K562 (cell line): Measurements from ENCODE around the gene CCDC85B. TPM values are rescaled to one million over a fixed set of nuclear protein-coding genes. Genes with fewer than 3 reads are reported as not detected.

ENCODE experiments used
- CREM ChIP-seq: IDR thresholded peaks from 2 replicates; pipeline ENCODE4 v1.6.1; 2014; ENCODE audit warnings: antibody characterized with exemption, low read depth
- GABPB1 ChIP-seq: sonication (generic); formaldehyde crosslinking; IDR thresholded peaks from 2 replicates; pipeline ENCODE4 v1.8.0; 2022; ENCODE audit warnings: mild to moderate bottlenecking, missing genetic modification reagents
- GMEB1 ChIP-seq: fragments of 250-450 bp; sonication (Bioruptor Pico); IDR thresholded peaks from 2 replicates; pipeline ENCODE4 v1.4.0; 2020; ENCODE audit warnings: mild to moderate bottlenecking
- HSF4 ChIP-seq: fragments of 250-450 bp; sonication (Bioruptor Pico); IDR thresholded peaks from 2 replicates; pipeline ENCODE4 v2.1.2; 2022; ENCODE audit warnings: mild to moderate bottlenecking, moderate library complexity, borderline replicate concordance
- RAD21 ChIP-seq, 2 experiments: fragments of 250-450 bp in 1 of 2; fragments of 450-650 bp in 1 of 2; sonication (Bioruptor Pico) in 1 of 2; formaldehyde crosslinking in 1 of 2; IDR thresholded peaks in 1 of 2; conservative IDR thresholded peaks in 1 of 2; 2 replicates each; pipeline versions ENCODE4 v1.4.0 to v1.8.0; 2020 to 2022; ENCODE audit warnings: mild to moderate bottlenecking in 2 of 2, moderate library complexity in 1 of 2
- RREB1 ChIP-seq: fragments of 250-450 bp; sonication (Bioruptor Pico); IDR thresholded peaks from 2 replicates; pipeline ENCODE4 v1.4.0; 2020
- ZBED1 ChIP-seq: IDR thresholded peaks from 2 replicates; pipeline ENCODE4 v1.6.1; 2014
- ZBTB8A ChIP-seq: fragments of 450-650 bp; IDR thresholded peaks from 2 replicates; pipeline ENCODE4 v1.6.1; 2018; ENCODE audit warnings: mild to moderate bottlenecking, moderate library complexity; ENCODE audit not compliant: partially characterized antibody
- ZC3H11A ChIP-seq: IDR thresholded peaks from 2 replicates; pipeline ENCODE4 v1.6.1; 2012; ENCODE audit warnings: low read depth, low read length, improper control_type of control experiment
- ZNF217 ChIP-seq: sonication (generic); formaldehyde crosslinking; IDR thresholded peaks from 2 replicates; pipeline ENCODE4 v1.8.0; 2022; ENCODE audit warnings: mild to moderate bottlenecking, missing genetic modification reagents
- polyA plus RNA-seq, 8 experiments: library from polyadenylated mRNA; depleted of rRNA in 4 of 8; stranded (reverse) in 5 of 8; unstranded in 3 of 8; fragments of >200 nt; fragmentation: Nextera tagmentation in 2 of 8; fragmentation: Illumina TruSeq in 1 of 8; extraction: Ambion mirVana in 2 of 8; extraction: Trizol in 1 of 8; gene quantifications; 2 replicates each; pipeline versions ENCODE4 v1.2.1 to v1.2.3, GENCODE V29; 2011 to 2014; ENCODE audit warnings: inconsistent platforms in 1 of 8, missing spikeins in 1 of 8
- total RNA-seq, 7 experiments: library from RNA; depleted of rRNA in 6 of 7; stranded (reverse); fragments of >200 nt in 6 of 7; fragmentation: Illumina TruSeq in 2 of 7; extraction: Trizol in 2 of 7; gene quantifications; 2 replicates each; pipeline versions ENCODE4 v1.2.1 to v1.2.3, GENCODE V29; 2011 to 2021; ENCODE audit warnings: low replicate concordance in 1 of 7
- TF ChIP-seq, protein P1 (sequence below): fragments of 450-650 bp; IDR thresholded peaks from one replicate; pipeline ENCODE4 v1.6.1; 2018; ENCODE audit warnings: mild to moderate bottlenecking, moderate library complexity; ENCODE audit not compliant: partially characterized antibody
- TF ChIP-seq, protein P2 (sequence below): sonication (generic); formaldehyde crosslinking; IDR thresholded peaks from 2 replicates; pipeline ENCODE4 v1.8.0; 2023; ENCODE audit warnings: missing genetic modification reagents, mild to moderate bottlenecking, borderline replicate concordance

CCDC85B gene
- total and polyA plus RNA-seq, 9 of the 15 experiments (the other 6 are each of a cell fraction or from before 2014, with no cell fraction given), result 0.14 to 138 (median 6.2) TPM

GRCh38 chr11:65860278-65861164, 30.0 kb upstream of the CCDC85B start, which contains the start of gene MUS81 (continued):
- TF ChIP-seq HSF4 (CRISPR knock-in tag) (no peak), CREM (peak; percentile 81), ZBTB8A (no peak), RAD21 (CRISPR knock-in tag; conservative IDR thresholded peaks at IDR 0.05 in 1 of 2, IDR thresholded peaks at IDR 0.05 in 1 of 2) (no peak; a peak in 1 of 4 replicates), GMEB1 (CRISPR knock-in tag) (peak; percentile 29; the same call in 1 of the 2 replicates), ZC3H11A (no peak), ZBED1 (no peak), ZNF217 (no peak), GABPB1 (CRISPR knock-in tag) (peak; percentile 76), RREB1 (CRISPR knock-in tag) (no peak; the same call in 1 of the 2 replicates)
- TF ChIP-seq, protein P1, sequence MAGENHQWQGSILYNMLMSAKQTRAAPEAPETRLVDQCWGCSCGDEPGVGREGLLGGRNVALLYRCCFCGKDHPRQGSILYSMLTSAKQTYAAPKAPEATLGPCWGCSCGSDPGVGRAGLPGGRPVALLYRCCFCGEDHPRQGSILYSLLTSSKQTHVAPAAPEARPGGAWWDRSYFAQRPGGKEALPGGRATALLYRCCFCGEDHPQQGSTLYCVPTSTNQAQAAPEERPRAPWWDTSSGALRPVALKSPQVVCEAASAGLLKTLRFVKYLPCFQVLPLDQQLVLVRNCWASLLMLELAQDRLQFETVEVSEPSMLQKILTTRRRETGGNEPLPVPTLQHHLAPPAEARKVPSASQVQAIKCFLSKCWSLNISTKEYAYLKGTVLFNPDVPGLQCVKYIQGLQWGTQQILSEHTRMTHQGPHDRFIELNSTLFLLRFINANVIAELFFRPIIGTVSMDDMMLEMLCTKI, result no peak
- TF ChIP-seq, protein P2, sequence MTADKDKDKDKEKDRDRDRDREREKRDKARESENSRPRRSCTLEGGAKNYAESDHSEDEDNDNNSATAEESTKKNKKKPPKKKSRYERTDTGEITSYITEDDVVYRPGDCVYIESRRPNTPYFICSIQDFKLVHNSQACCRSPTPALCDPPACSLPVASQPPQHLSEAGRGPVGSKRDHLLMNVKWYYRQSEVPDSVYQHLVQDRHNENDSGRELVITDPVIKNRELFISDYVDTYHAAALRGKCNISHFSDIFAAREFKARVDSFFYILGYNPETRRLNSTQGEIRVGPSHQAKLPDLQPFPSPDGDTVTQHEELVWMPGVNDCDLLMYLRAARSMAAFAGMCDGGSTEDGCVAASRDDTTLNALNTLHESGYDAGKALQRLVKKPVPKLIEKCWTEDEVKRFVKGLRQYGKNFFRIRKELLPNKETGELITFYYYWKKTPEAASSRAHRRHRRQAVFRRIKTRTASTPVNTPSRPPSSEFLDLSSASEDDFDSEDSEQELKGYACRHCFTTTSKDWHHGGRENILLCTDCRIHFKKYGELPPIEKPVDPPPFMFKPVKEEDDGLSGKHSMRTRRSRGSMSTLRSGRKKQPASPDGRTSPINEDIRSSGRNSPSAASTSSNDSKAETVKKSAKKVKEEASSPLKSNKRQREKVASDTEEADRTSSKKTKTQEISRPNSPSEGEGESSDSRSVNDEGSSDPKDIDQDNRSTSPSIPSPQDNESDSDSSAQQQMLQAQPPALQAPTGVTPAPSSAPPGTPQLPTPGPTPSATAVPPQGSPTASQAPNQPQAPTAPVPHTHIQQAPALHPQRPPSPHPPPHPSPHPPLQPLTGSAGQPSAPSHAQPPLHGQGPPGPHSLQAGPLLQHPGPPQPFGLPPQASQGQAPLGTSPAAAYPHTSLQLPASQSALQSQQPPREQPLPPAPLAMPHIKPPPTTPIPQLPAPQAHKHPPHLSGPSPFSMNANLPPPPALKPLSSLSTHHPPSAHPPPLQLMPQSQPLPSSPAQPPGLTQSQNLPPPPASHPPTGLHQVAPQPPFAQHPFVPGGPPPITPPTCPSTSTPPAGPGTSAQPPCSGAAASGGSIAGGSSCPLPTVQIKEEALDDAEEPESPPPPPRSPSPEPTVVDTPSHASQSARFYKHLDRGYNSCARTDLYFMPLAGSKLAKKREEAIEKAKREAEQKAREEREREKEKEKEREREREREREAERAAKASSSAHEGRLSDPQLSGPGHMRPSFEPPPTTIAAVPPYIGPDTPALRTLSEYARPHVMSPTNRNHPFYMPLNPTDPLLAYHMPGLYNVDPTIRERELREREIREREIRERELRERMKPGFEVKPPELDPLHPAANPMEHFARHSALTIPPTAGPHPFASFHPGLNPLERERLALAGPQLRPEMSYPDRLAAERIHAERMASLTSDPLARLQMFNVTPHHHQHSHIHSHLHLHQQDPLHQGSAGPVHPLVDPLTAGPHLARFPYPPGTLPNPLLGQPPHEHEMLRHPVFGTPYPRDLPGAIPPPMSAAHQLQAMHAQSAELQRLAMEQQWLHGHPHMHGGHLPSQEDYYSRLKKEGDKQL (CRISPR knock-in tag), result no peak
